Right lobe of liver (tissue), 6 donors: Measurements from ENCODE around the gene ERCC4. TPM values are rescaled to one million over a fixed set of nuclear protein-coding genes. Genes with fewer than 3 reads are reported as not detected.

Experiments used
- ATAC-seq, 4 donors: fragments of 200-7000 bp; cut with Tn5 transposase; one replicate each; pipeline ENCODE4 v1.9.1; 2020; ENCODE audit warnings: mild to moderate bottlenecking in 4 of 4, moderate library complexity in 4 of 4
- DNase-seq, 3 donors: peaks; one replicate each; pipeline ENCODE4 v3.0.0-alpha.2; 2020
- H3K27ac ChIP-seq, 3 donors: fragments of 200-600 bp; one replicate each; pipeline ENCODE4 v1.8.0; 2022
- H3K27me3 ChIP-seq, 2 donors: fragments of 200-600 bp; one replicate each; pipeline ENCODE4 v1.8.0; 2022
- H3K36me3 ChIP-seq, 4 donors: fragments of 200-600 bp; sonication (generic) in 1 of 4; one replicate each; pipeline versions ENCODE4 v1.5.1 to v1.8.0; 2017 to 2022; ENCODE audit warnings: control low read depth in 1 of 4
- H3K4me1 ChIP-seq, 4 donors: fragments of 200-600 bp; sonication (generic) in 1 of 4; one replicate each; pipeline versions ENCODE4 v1.5.1 to v1.8.0; 2017 to 2022; ENCODE audit warnings: control low read depth in 1 of 4
- H3K4me3 ChIP-seq, 3 donors: fragments of 200-600 bp; one replicate each; pipeline ENCODE4 v1.8.0; 2022
- H3K9me3 ChIP-seq, 4 donors: fragments of 200-600 bp; sonication (generic) in 1 of 4; one replicate each; pipeline versions ENCODE4 v1.5.1 to v1.8.0; 2017 to 2022; ENCODE audit warnings: control low read depth in 1 of 4
- POLR2A ChIP-seq: fragments of 450-650 bp; IDR thresholded peaks from one replicate; pipeline ENCODE4 v1.6.1; 2017; ENCODE audit warnings: antibody characterized with exemption, mild to moderate bottlenecking
- WGBS: methylation state at CpG from one replicate; pipeline ENCODE4 v1.1.6; 2018; ENCODE audit warnings: low coverage, low lambda C conversion rate; ENCODE audit not compliant: insufficient coverage; ENCODE audit errors: missing lambda C conversion rate; 5-methylcytosine and 5-hydroxymethylcytosine counted together
- intact Hi-C, 2 donors: fragments of 100-400 bp; cut with DNase I; formaldehyde crosslinking; loops; one replicate each; pipeline versions ENCODE4 v1.11.2 to v1.14.1; 2022
- total RNA-seq, 6 experiments: library from RNA; depleted of rRNA in 2 of 6; stranded (reverse); fragments of >200 nt in 2 of 6; fragmentation: NEBNext Ultra II Directional in 3 of 6; extraction: Animal tissue kit (Norgen Biotek cat#: 25700) in 3 of 6; gene quantifications; one replicate each; pipeline versions ENCODE4 v1.1.0 to v1.2.4, GENCODE V29; 2016 to 2023
- TF ChIP-seq, protein P1 (sequence below), 4 donors: fragments of 200-600 bp in 3 of 4; fragments of 450-650 bp in 1 of 4; IDR thresholded peaks; one replicate each; pipeline versions ENCODE4 v1.5.1 to v1.8.0; 2016 to 2022; ENCODE audit warnings: antibody characterized with exemption in 4 of 4, mild to moderate bottlenecking in 2 of 4
- donor health status: DM: no; HTN: yes; CAD: no.
- donor health status: DM: no; HTN: no; CAD: no.
- donor health status: DM: no; HTN: no; CAD: no.
- donor health status: DM: no; HTN: yes; CAD: no.
- donor health status: DM: no; HTN: yes; CAD: no.

ERCC4 gene
- total RNA-seq, 6 experiments from 2014 or later = 3.4 to 7.3 (median 5.7) TPM

DNA sequence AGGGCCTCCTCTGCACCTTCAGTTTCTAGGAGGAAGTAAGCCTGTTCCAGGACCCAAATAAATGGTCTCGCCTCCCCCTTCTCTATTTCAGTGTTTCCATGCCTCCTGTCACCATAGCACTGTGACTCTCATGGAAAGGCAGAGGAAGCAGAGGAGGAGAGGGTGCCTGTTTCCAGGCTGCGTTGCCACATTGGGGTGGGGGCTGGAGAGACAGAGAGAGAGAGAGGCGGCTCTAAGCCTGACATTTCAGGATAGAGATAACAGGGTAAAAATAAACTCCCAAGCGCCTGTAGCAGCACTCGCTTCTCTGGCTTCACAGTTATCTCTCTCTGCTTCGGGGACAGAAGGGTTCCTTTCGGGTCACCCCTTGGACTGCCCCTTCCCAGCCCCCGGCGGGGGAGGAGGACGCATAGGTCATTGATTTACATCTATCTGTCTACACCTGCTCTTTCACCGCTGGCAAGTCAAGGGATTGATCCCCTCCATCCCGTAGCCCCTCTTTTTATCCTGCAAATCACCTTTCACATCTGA is 80.0 kb downstream of the ERCC4 start:
- H3K27ac ChIP-seq = no peak overlapping the region
- intact Hi-C loops = no loop called here
- H3K36me3 ChIP-seq = no peaks in the 10 kb centered on the region
- no peak for DNase-seq
- no peaks in the 10 kb centered on the region for H3K9me3 ChIP-seq
- WGBS = 48% methylated on average over 8 of the region's 12 CpGs
- no peak for ATAC-seq
- peaks cover 0 to 20% (median 7%) of the 10 kb centered on the region in 4 donors for H3K4me1 ChIP-seq
- no peaks in the 10 kb centered on the region for H3K27me3 ChIP-seq
- no peak overlapping the region for H3K4me3 ChIP-seq
- no peak for TF ChIP-seq POLR2A
- TF ChIP-seq, protein P1, sequence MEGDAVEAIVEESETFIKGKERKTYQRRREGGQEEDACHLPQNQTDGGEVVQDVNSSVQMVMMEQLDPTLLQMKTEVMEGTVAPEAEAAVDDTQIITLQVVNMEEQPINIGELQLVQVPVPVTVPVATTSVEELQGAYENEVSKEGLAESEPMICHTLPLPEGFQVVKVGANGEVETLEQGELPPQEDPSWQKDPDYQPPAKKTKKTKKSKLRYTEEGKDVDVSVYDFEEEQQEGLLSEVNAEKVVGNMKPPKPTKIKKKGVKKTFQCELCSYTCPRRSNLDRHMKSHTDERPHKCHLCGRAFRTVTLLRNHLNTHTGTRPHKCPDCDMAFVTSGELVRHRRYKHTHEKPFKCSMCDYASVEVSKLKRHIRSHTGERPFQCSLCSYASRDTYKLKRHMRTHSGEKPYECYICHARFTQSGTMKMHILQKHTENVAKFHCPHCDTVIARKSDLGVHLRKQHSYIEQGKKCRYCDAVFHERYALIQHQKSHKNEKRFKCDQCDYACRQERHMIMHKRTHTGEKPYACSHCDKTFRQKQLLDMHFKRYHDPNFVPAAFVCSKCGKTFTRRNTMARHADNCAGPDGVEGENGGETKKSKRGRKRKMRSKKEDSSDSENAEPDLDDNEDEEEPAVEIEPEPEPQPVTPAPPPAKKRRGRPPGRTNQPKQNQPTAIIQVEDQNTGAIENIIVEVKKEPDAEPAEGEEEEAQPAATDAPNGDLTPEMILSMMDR (IDR thresholded peaks at IDR 0.05) = no peak

DNA sequence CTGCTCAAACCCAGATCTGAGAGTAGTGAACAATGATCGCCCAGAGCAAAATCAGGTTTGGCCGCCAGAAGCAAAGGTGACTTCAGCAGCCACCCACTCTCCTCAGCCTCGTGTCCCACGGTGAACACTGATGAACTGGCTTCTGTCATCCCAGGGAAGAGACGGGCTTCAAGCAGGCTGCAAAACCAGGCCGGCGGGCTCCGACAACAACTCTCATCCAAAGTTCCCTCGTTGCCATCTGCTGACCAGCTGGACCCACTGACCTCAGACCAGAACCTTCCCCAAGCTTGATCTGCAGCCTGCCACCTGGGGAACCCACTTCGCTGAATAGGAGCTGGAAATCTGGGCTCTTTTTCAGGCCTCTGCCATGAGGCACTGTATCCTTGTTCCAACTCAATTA is 81.6 kb downstream of the ERCC4 start:
- ATAC-seq = no peak
- Histone ChIP-seq H3K4me3 (no peak overlapping the region), H3K27me3 (no peaks in the 10 kb centered on the region), H3K36me3 (no peaks in the 10 kb centered on the region), H3K4me1 (peaks cover 0 to 12% (median 5%) of the 10 kb centered on the region in 4 donors), H3K9me3 (no peaks in the 10 kb centered on the region), H3K27ac (no peak overlapping the region)
- intact Hi-C loops = no loop called here
- no peak for TF ChIP-seq POLR2A
- TF ChIP-seq, protein P1 (IDR thresholded peaks at IDR 0.05) = no peak
- DNase-seq = no peak
- 100% methylated on average over 6 of the region's 10 CpGs for WGBS

Other genes with a start within 250 kb of the ERCC4 start
- gene MRTFB, start 151.2 kb downstream of the ERCC4 start, total RNA-seq = 10 to 100 TPM; 15.7 to 23.9 (median 18.6) TPM